Glutamatergic neuron (in vitro differentiated cells): ENCODE measurements around the gene TEC. TPM values are rescaled to one million over a fixed set of nuclear protein-coding genes. Genes with fewer than 3 reads are reported as not detected.

Source experiments
- DNase-seq: peaks from one replicate; pipeline ENCODE4 v3.0.0; 2022
- H3K27ac Mint-ChIP-seq: one replicate; pipeline ENCODE4 v1.8.0; 2020; ENCODE audit warnings: mild to moderate bottlenecking, mixed read lengths, inconsistent platforms; ENCODE audit not compliant: unreplicated experiment
- H3K27me3 Mint-ChIP-seq: one replicate; pipeline ENCODE4 v1.8.0; 2020; ENCODE audit warnings: mild to moderate bottlenecking, moderate library complexity, mixed read lengths, inconsistent platforms; ENCODE audit not compliant: unreplicated experiment
- H3K36me3 Mint-ChIP-seq: one replicate; pipeline ENCODE4 v1.8.0; 2020; ENCODE audit warnings: mild to moderate bottlenecking, mixed read lengths, inconsistent platforms; ENCODE audit not compliant: unreplicated experiment
- H3K4me1 Mint-ChIP-seq: one replicate; pipeline ENCODE4 v1.8.0; 2020; ENCODE audit warnings: mild to moderate bottlenecking, low read depth, mixed read lengths, inconsistent platforms; ENCODE audit not compliant: unreplicated experiment
- H3K4me3 Mint-ChIP-seq: one replicate; pipeline ENCODE4 v1.8.0; 2020; ENCODE audit warnings: mild to moderate bottlenecking, mixed read lengths, inconsistent platforms; ENCODE audit not compliant: unreplicated experiment
- H3K9me3 Mint-ChIP-seq: one replicate; pipeline ENCODE4 v1.8.0; 2020; ENCODE audit warnings: mild to moderate bottlenecking, moderate library complexity, mixed read lengths, inconsistent platforms; ENCODE audit not compliant: unreplicated experiment
- total RNA-seq: library from RNA; stranded (reverse); fragmentation: NEBNext Ultra II Directional; extraction: Animal tissue kit (Norgen Biotek cat#: 25700); gene quantifications from one replicate; pipeline ENCODE4 v1.2.1, GENCODE V29; 2021; ENCODE audit not compliant: unreplicated experiment
- TF ChIP-seq, protein P1 (sequence below): fragments of 200-600 bp; sonication (generic); IDR thresholded peaks from one replicate; pipeline ENCODE4 v1.5.0; 2021; ENCODE audit not compliant: partially characterized antibody, unreplicated experiment

TEC gene
- total RNA-seq, 1 donor from 2014 or later, result 0.37 TPM

- DNase-seq, result no peak
- no peak overlapping the region for H3K27ac Mint-ChIP-seq
- no peak overlapping the region for H3K4me3 Mint-ChIP-seq
- no peaks in the 10 kb centered on the region for H3K4me1 Mint-ChIP-seq
- no peaks in the 10 kb centered on the region for H3K27me3 Mint-ChIP-seq
- TF ChIP-seq, protein P1, sequence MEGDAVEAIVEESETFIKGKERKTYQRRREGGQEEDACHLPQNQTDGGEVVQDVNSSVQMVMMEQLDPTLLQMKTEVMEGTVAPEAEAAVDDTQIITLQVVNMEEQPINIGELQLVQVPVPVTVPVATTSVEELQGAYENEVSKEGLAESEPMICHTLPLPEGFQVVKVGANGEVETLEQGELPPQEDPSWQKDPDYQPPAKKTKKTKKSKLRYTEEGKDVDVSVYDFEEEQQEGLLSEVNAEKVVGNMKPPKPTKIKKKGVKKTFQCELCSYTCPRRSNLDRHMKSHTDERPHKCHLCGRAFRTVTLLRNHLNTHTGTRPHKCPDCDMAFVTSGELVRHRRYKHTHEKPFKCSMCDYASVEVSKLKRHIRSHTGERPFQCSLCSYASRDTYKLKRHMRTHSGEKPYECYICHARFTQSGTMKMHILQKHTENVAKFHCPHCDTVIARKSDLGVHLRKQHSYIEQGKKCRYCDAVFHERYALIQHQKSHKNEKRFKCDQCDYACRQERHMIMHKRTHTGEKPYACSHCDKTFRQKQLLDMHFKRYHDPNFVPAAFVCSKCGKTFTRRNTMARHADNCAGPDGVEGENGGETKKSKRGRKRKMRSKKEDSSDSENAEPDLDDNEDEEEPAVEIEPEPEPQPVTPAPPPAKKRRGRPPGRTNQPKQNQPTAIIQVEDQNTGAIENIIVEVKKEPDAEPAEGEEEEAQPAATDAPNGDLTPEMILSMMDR, result no peak
- H3K36me3 Mint-ChIP-seq, result peaks cover 10% of the 10 kb centered on the region
- peaks cover 5% of the 10 kb centered on the region for H3K9me3 Mint-ChIP-seq
These were observed 90.7 kb downstream of the TEC start for GRCh38 chr4:48178931-48179330.

DNA sequence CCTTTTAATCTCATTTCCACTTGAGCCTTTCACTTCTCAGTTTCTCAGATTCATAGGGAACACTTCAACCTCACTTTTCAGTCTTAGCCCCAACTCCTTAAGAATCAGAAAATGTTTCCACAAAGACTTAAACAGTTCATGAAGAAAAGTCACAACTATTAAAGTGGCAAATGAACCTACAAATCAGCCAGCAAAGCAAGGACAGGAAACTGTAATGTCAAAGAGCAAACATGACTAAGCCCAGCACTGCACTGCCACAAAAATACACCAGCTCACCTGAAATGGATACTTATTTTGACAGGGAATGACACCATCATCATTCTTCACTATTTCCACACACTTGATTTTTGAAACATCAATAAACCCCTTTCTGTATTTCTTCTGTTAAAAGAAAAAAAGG is 93.8 kb downstream of the TEC start:
- Mint-ChIP-seq H3K27me3 (no peaks in the 10 kb centered on the region), H3K4me1 (no peaks in the 10 kb centered on the region), H3K27ac (no peak overlapping the region), H3K9me3 (peaks cover 3% of the 10 kb centered on the region), H3K4me3 (no peak overlapping the region), H3K36me3 (peaks cover 14% of the 10 kb centered on the region)
- TF ChIP-seq, protein P1, result no peak
- DNase-seq, result no peak

- Mint-ChIP-seq H3K27me3 (no peaks in the 10 kb centered on the region), H3K36me3 (peaks cover 14% of the 10 kb centered on the region), H3K9me3 (peaks cover 3% of the 10 kb centered on the region), H3K27ac (no peak overlapping the region), H3K4me3 (no peak overlapping the region), H3K4me1 (no peaks in the 10 kb centered on the region)
- TF ChIP-seq, protein P1, result no peak
- no peak for DNase-seq
These were observed 94.3 kb downstream of the TEC start for GRCh38 chr4:48175328-48175727.

- Mint-ChIP-seq H3K27ac (no peak overlapping the region), H3K4me3 (no peak overlapping the region), H3K9me3 (no peaks in the 10 kb centered on the region), H3K4me1 (no peaks in the 10 kb centered on the region), H3K27me3 (no peaks in the 10 kb centered on the region), H3K36me3 (peaks cover 14% of the 10 kb centered on the region)
- TF ChIP-seq, protein P1, result no peak
- no peak for DNase-seq
These were observed 96.3 kb downstream of the TEC start for GRCh38 chr4:48173056-48173991.

- Mint-ChIP-seq H3K27ac (no peak overlapping the region), H3K4me1 (no peaks in the 10 kb centered on the region), H3K4me3 (no peak overlapping the region), H3K36me3 (peaks cover 7% of the 10 kb centered on the region), H3K9me3 (no peaks in the 10 kb centered on the region), H3K27me3 (no peaks in the 10 kb centered on the region)
- TF ChIP-seq, protein P1, result no peak
- DNase-seq, result no peak
These were observed 97.0 kb downstream of the TEC start for GRCh38 chr4:48172651-48173050.
